HFF-Myc (cell line): ENCODE measurements around the gene CCNYL1.

Source experiments
- DNase-seq: peaks from one replicate; pipeline ENCODE4 v3.0.0-alpha.2; 2011; ENCODE audit warnings: low read depth; ENCODE audit errors: extremely low read depth
- H3K4me3 ChIP-seq: replicated peaks from 2 replicates; pipeline ENCODE4 v1.5.1; 2011; ENCODE audit warnings: low read depth, mild to moderate bottlenecking, control low read depth, low read length
- CTCF ChIP-seq: IDR thresholded peaks from 2 replicates; pipeline ENCODE4 v1.5.1; 2012; ENCODE audit warnings: mild to moderate bottlenecking, low read depth, low read length, control low read depth; ENCODE audit errors: missing control alignments

The CCNYL1 gene

GRCh38 chr2:207766041-207766551 lies 54.7 kb downstream of the CCNYL1 start:
- no peak for TF ChIP-seq CTCF
- H3K4me3 ChIP-seq = no peak overlapping the region
- no peak for DNase-seq

- no peak for TF ChIP-seq CTCF
- H3K4me3 ChIP-seq = no peak overlapping the region
- DNase-seq = no peak
Measured at GRCh38 chr2:207766697-207767460, 55.4 kb downstream of the CCNYL1 start.

GRCh38 chr2:207767461-207768167 lies 56.2 kb downstream of the CCNYL1 start:
- H3K4me3 ChIP-seq = peak overlapping the region; percentile 64
- TF ChIP-seq CTCF = peak; percentile 21
- no peak for DNase-seq

- DNase-seq = no peak
Measured at GRCh38 chr2:207768168-207768865, 56.9 kb downstream of the CCNYL1 start.

GRCh38 chr2:207768866-207769596 lies 57.6 kb downstream of the CCNYL1 start:
- TF ChIP-seq CTCF = no peak
- no peak for DNase-seq
- peak overlapping the region; percentile 64 for H3K4me3 ChIP-seq

More at GRCh38 chr2:207768168-207768865, 56.9 kb downstream of the CCNYL1 start:
- no peak for TF ChIP-seq CTCF
- H3K4me3 ChIP-seq = peak overlapping the region; percentile 64
